HepG2 (cell line): ENCODE results near the gene TBC1D22A. TPM values are rescaled to one million over a fixed set of nuclear protein-coding genes. Genes with fewer than 3 reads are reported as not detected.

Source experiments
- ATAC-seq: fragments of 200-7000 bp; cut with Tn5 transposase; 3 replicates; pipeline ENCODE4 v1.9.1; 2020; ENCODE audit warnings: mild to moderate bottlenecking, moderate library complexity
- BruUV-seq: library from RNA; stranded (reverse); fragments of 400-500 nt; replicated peaks from 2 replicates; lab custom pipeline; 2021; lab: Mats Ljungman, UMichigan
- CTCF ChIA-PET: fragments of 300-600 bp; formaldehyde crosslinking; extraction: SDS; loops from one replicate; lab custom pipeline; 2021; ENCODE audit warnings: low total read pairs, inconsistent platforms, low intra/inter-chr PET ratio; lab: Yijun Ruan, JAX
- POLR2A ChIA-PET: fragments of 350-600 bp; sonication (Branson Sonifier 250); formaldehyde crosslinking; loops from one replicate; lab custom pipeline; 2020; ENCODE audit warnings: antibody characterized with exemption, inconsistent platforms; lab: Yijun Ruan, JAX
- DNase-seq: peaks from one replicate; pipeline ENCODE4 v3.0.0-alpha.2; 2015; ENCODE audit warnings: low spot score
- FAIRE-seq: peaks from 3 replicates; lab custom pipeline; 2011; peaks lifted over from hg19 to GRCh38; lab: Jason Lieb, UNC
- H2AFZ ChIP-seq: one replicate; pipeline ENCODE4 v1.6.1; 2011; ENCODE audit warnings: low read length, inconsistent platforms
- H3K27ac ChIP-seq: fragments of 300-600 bp; 3 replicates; pipeline ENCODE4 v1.8.0; 2011; ENCODE audit warnings: mixed run types, mild to moderate bottlenecking, mixed read lengths, low read length, inconsistent platforms; ENCODE audit not compliant: insufficient read depth; ENCODE audit errors: extremely low read length
- H3K27me3 ChIP-seq, 2 experiments: fragments of 200-600 bp in 1 of 2; 2 replicates in 1 of 2; 3 replicates in 1 of 2; pipeline versions ENCODE4 v1.6.0 to v1.8.0; 2011; ENCODE audit warnings: low read length in 2 of 2, mild to moderate bottlenecking in 2 of 2, moderate library complexity in 2 of 2, inconsistent platforms in 1 of 2; ENCODE audit not compliant: insufficient read depth in 2 of 2, control insufficient read depth in 1 of 2
- H3K36me3 ChIP-seq, 2 experiments: fragments of 200-600 bp in 1 of 2; replicated peaks in 1 of 2; 2 replicates in 1 of 2; 3 replicates in 1 of 2; pipeline versions ENCODE4 v1.5.1 to v1.8.0; 2011; ENCODE audit warnings: low read length in 2 of 2, inconsistent platforms in 1 of 2; ENCODE audit not compliant: insufficient read depth in 2 of 2, control insufficient read depth in 1 of 2
- H3K4me1 ChIP-seq: 2 replicates; pipeline ENCODE4 v1.5.1; 2012; ENCODE audit warnings: low read length, inconsistent platforms; ENCODE audit not compliant: insufficient read depth
- H3K4me2 ChIP-seq: 2 replicates; pipeline ENCODE4 v1.6.0; 2011; ENCODE audit warnings: low read depth, low read length, inconsistent platforms
- H3K4me3 ChIP-seq, 3 experiments: fragments of 200-600 bp in 1 of 3; sonication (generic), shearing (Covaris generic) in 1 of 3; replicated peaks in 1 of 3; 2 replicates each; pipeline ENCODE4 v1.5.1; 2011 to 2016; ENCODE audit warnings: low read length in 3 of 3, inconsistent platforms in 2 of 3, low read depth in 2 of 3, mild to moderate bottlenecking in 2 of 3, control low read depth in 1 of 3, mixed read lengths in 1 of 3; ENCODE audit not compliant: insufficient read depth in 1 of 3
- H3K79me2 ChIP-seq: one replicate; pipeline ENCODE4 v1.6.1; 2011; ENCODE audit warnings: low read length, inconsistent platforms; ENCODE audit not compliant: insufficient read depth
- H3K9ac ChIP-seq: 2 replicates; pipeline ENCODE4 v1.6.0; 2011; ENCODE audit warnings: mild to moderate bottlenecking, low read depth, low read length, inconsistent platforms; ENCODE audit not compliant: insufficient read depth
- H3K9me3 ChIP-seq: 2 replicates; pipeline ENCODE4 v1.5.1; 2012; ENCODE audit warnings: mild to moderate bottlenecking, low read length
- H4K20me1 ChIP-seq: 2 replicates; pipeline ENCODE4 v1.6.0; 2011; ENCODE audit warnings: inconsistent platforms, mild to moderate bottlenecking, low read length, moderate library complexity; ENCODE audit not compliant: insufficient read depth
- IRX3 ChIP-seq: sonication (generic); formaldehyde crosslinking; IDR thresholded peaks from 2 replicates; pipeline ENCODE4 v1.8.1; 2023; ENCODE audit warnings: mild to moderate bottlenecking, low read depth, missing genetic modification reagents, borderline replicate concordance
- ISX ChIP-seq: sonication (generic); formaldehyde crosslinking; conservative IDR thresholded peaks from 2 replicates; pipeline ENCODE4 v1.5.0; 2020; ENCODE audit warnings: missing genetic modification reagents
- MED8 ChIP-seq: sonication (generic); formaldehyde crosslinking; IDR thresholded peaks from 2 replicates; pipeline ENCODE4 v1.8.1; 2023; ENCODE audit warnings: mild to moderate bottlenecking, missing genetic modification reagents; ENCODE audit not compliant: insufficient replicate concordance
- NFE2L1 ChIP-seq: sonication (generic); formaldehyde crosslinking; IDR thresholded peaks from 2 replicates; pipeline ENCODE4 v1.4.0; 2020; ENCODE audit warnings: missing genetic modification reagents, mild to moderate bottlenecking, borderline replicate concordance
- NPAS2 ChIP-seq: sonication (generic); formaldehyde crosslinking; IDR thresholded peaks from 2 replicates; pipeline ENCODE4 v1.8.0; 2022; ENCODE audit warnings: mild to moderate bottlenecking, missing genetic modification reagents, borderline replicate concordance
- POLR2A ChIP-seq, 2 experiments: IDR thresholded peaks; 2 replicates each; pipeline ENCODE4 v1.6.1; 2011; ENCODE audit warnings: low read depth in 2 of 2, low read length in 2 of 2, mild to moderate bottlenecking in 1 of 2, moderate library complexity in 1 of 2; ENCODE audit not compliant: insufficient read depth in 1 of 2
- REL ChIP-seq: sonication (generic); formaldehyde crosslinking; conservative IDR thresholded peaks from 2 replicates; pipeline ENCODE4 v1.8.0; 2022; ENCODE audit warnings: mild to moderate bottlenecking, missing genetic modification reagents, moderate library complexity
- THYN1 ChIP-seq: sonication (generic); formaldehyde crosslinking; IDR thresholded peaks from 2 replicates; pipeline ENCODE4 v1.8.1; 2023; ENCODE audit warnings: low read depth, mild to moderate bottlenecking, moderate library complexity, missing genetic modification reagents, borderline replicate concordance
- UBTF ChIP-seq: sonication (generic); formaldehyde crosslinking; IDR thresholded peaks from 2 replicates; pipeline ENCODE4 v1.4.0; 2020; ENCODE audit warnings: mild to moderate bottlenecking, missing genetic modification reagents
- ZBTB49 ChIP-seq: sonication (generic); formaldehyde crosslinking; IDR thresholded peaks from 2 replicates; pipeline ENCODE4 v1.4.0; 2020; ENCODE audit warnings: missing genetic modification reagents, borderline replicate concordance
- ZFYVE20 ChIP-seq: sonication (generic); formaldehyde crosslinking; IDR thresholded peaks from 2 replicates; pipeline ENCODE4 v1.8.0; 2023; ENCODE audit warnings: low read depth, mild to moderate bottlenecking, moderate library complexity, missing genetic modification reagents, borderline replicate concordance
- ZGPAT ChIP-seq: IDR thresholded peaks from 2 replicates; pipeline ENCODE4 v1.6.1; 2016; ENCODE audit warnings: mild to moderate bottlenecking
- ZKSCAN8 ChIP-seq: IDR thresholded peaks from 2 replicates; pipeline ENCODE4 v1.6.1; 2016; ENCODE audit warnings: borderline replicate concordance, missing genetic modification reagents, missing compliant biosample characterization
- ZNF234 ChIP-seq: sonication (generic); formaldehyde crosslinking; conservative IDR thresholded peaks from 2 replicates; pipeline ENCODE4 v1.5.1; 2020; ENCODE audit warnings: mild to moderate bottlenecking, missing genetic modification reagents
- ZNF335 ChIP-seq: sonication (generic); formaldehyde crosslinking; IDR thresholded peaks from 2 replicates; pipeline ENCODE4 v1.4.0; 2020; ENCODE audit warnings: missing genetic modification reagents
- ZNF501 ChIP-seq: sonication (generic); formaldehyde crosslinking; IDR thresholded peaks from 2 replicates; pipeline ENCODE4 v1.5.1; 2020; ENCODE audit warnings: mild to moderate bottlenecking, moderate library complexity, missing genetic modification reagents
- ZNF530 ChIP-seq: sonication (generic); formaldehyde crosslinking; IDR thresholded peaks from 2 replicates; pipeline ENCODE4 v1.5.0; 2020; ENCODE audit warnings: low read depth, mild to moderate bottlenecking, missing genetic modification reagents
- ZNF724P ChIP-seq: sonication (generic); formaldehyde crosslinking; IDR thresholded peaks from 2 replicates; pipeline ENCODE4 v1.8.0; 2022; ENCODE audit warnings: missing genetic modification reagents, borderline replicate concordance
- ZNF75D ChIP-seq: sonication (generic); formaldehyde crosslinking; IDR thresholded peaks from 2 replicates; pipeline ENCODE4 v1.8.1; 2023; ENCODE audit warnings: missing genetic modification reagents, mild to moderate bottlenecking, borderline replicate concordance
- WGBS: methylation state at CpG from one replicate; pipeline ENCODE4 v1.1.6; 2017; ENCODE audit warnings: low lambda C conversion rate; 5-methylcytosine and 5-hydroxymethylcytosine counted together
- in situ Hi-C: cut with HindIII; loops from 2 replicates; pipeline ENCODE4 v1.10.0; 2017; ENCODE audit warnings: low pct_unique_long_range_greater_than_20kb; ENCODE audit not compliant: extremely low pct_ligation_motif_present
- intact Hi-C: fragments of 100-400 bp; cut with micrococcal nuclease; formaldehyde crosslinking; loops from one replicate; pipeline ENCODE4 v1.10.0; 2022; ENCODE audit not compliant: unreplicated experiment
- polyA plus RNA-seq, 8 experiments: library from polyadenylated mRNA; depleted of rRNA in 3 of 8; stranded (reverse) in 7 of 8; unstranded in 1 of 8; fragments of >200 nt; fragmentation: Illumina TruSeq in 4 of 8; extraction: Trizol in 4 of 8; gene quantifications; 2 replicates each; pipeline versions ENCODE4 v1.2.1 to v1.2.3, GENCODE V29; 2011 to 2016; ENCODE audit warnings: low read depth in 4 of 8, missing spikeins in 1 of 8, mixed read lengths in 1 of 8; ENCODE audit not compliant: insufficient read depth in 1 of 8
- total RNA-seq, 5 experiments: library from RNA; depleted of rRNA; stranded (reverse); fragments of >200 nt; fragmentation: Illumina TruSeq; extraction: Trizol; gene quantifications; 2 replicates each; pipeline ENCODE4 v1.2.3, GENCODE V29; 2016; ENCODE audit warnings: low read depth in 1 of 5

TBC1D22A gene
- total and polyA plus RNA-seq, 2 of the 13 experiments (the other 11 are each of a cell fraction or from before 2014, with no cell fraction given) = 17.3 to 18.0 TPM

- ChIA-PET POLR2A (no interaction called here), CTCF (no interaction called here)
- H3K9me3 ChIP-seq = no peaks in the 10 kb centered on the region
- in situ Hi-C loops (no loop called here), intact Hi-C loops (no loop called here)
- H3K36me3 ChIP-seq = no peaks in the 10 kb centered on the region
- H4K20me1 ChIP-seq = no peaks in the 10 kb centered on the region
- H3K79me2 ChIP-seq = no peaks in the 10 kb centered on the region
- FAIRE-seq = no peak
- no peak for DNase-seq
- BruUV-seq = no TSS peak
- H3K27me3 ChIP-seq = no peaks in the 10 kb centered on the region
- WGBS = 93% methylated on average over 28 of the region's 29 CpGs
- no peak for ATAC-seq
- H2AFZ ChIP-seq = no peak overlapping the region
- no peak overlapping the region for H3K4me3 ChIP-seq
- H3K9ac ChIP-seq = no peak overlapping the region
- H3K27ac ChIP-seq = no peak overlapping the region
- H3K4me1 ChIP-seq = peaks cover 18% of the 10 kb centered on the region
- no peak overlapping the region for H3K4me2 ChIP-seq
- no peak for TF ChIP-seq UBTF
- TF ChIP-seq ZFYVE20 (CRISPR knock-in tag) = no peak
- TF ChIP-seq ZNF75D (CRISPR knock-in tag) = no peak
- no peak for TF ChIP-seq ZNF530 (CRISPR knock-in tag)
- no peak for TF ChIP-seq ZKSCAN8 (CRISPR knock-in tag)
- TF ChIP-seq MED8 = no peak
- TF ChIP-seq ISX (CRISPR knock-in tag) = no peak
- no peak for TF ChIP-seq REL (CRISPR knock-in tag)
- TF ChIP-seq ZNF724P (CRISPR knock-in tag) = no peak
- no peak for TF ChIP-seq ZBTB49
- no peak for TF ChIP-seq ZNF335
- no peak for TF ChIP-seq ZNF234 (CRISPR knock-in tag)
- no peak for TF ChIP-seq NPAS2
- no peak for TF ChIP-seq ZGPAT (CRISPR knock-in tag)
- no peak for TF ChIP-seq THYN1 (CRISPR knock-in tag)
- no peak for TF ChIP-seq IRX3
- no peak for TF ChIP-seq POLR2A (IDR thresholded peaks at IDR 0.05; ENCODE audit: insufficient read depth in 1 of 2, low read depth in 2 of 2, low read length in 2 of 2)
- no peak for TF ChIP-seq ZNF501
- no peak for TF ChIP-seq NFE2L1 (CRISPR knock-in tag)
Observed at GRCh38 chr22:47044722-47045535, 282.5 kb downstream of the TBC1D22A start.
